Measurements from ENCODE around the gene PPFIA4. TPM values are rescaled to one million over a fixed set of nuclear protein-coding genes. Genes with fewer than 3 reads are reported as not detected.

The PPFIA4 gene
- total and polyA plus RNA-seq, 9 of the 15 experiments (the other 6 are each of a cell fraction or from before 2014, with no cell fraction given): 0.07 to 12.0 (median 0.70) TPM

DNA sequence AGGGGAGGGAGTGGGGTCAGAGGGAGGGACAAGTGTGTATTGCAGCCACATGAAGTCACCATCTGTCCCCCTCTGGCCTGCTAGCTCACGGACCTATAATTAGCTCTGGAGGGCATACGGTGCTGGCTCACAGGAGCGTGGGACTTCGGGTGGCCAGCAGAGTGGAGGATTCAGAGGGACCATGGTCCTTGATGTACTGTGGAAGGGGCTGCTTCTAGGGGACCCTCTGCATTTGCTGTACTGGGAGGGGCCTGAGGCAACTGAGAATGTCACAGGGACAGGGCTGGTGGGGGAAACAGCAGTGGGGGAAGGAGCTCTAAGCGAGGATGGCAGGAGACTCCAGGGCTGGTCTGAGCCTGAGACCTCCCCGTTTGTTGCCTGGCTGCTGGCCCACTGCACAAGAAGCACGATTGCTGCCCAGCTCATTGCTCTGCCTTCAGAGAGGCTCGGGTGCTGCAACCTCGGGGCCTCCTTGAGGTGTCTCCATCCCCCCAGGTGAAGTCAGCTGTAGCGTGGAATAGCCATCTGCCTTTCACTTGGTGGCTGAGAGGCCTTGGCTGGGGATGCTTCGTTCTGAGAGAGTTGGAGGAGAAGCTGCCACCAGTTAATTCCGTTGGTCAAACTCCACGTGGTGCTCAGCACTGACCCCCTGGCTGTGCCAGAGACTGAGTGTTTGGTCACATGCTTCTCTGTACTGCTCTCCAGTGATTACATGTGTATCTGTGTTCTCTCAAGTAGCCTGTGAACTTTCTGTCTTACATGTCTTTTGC is 2.7 kb downstream of the PPFIA4 start:
- CTCF ChIA-PET (ENCODE audit: low intra/inter-chr PET ratio): no interaction called here
- DNase-seq (ENCODE audit: extremely low read depth in 1 of 4, low spot score in 3 of 4): peak in 1 of 4 experiments; percentile 10
- H3K9me3 ChIP-seq (replicated peaks; ENCODE audit: control insufficient read depth, insufficient read depth, low read depth, low read length): no peaks in the 10 kb centered on the region
- WGBS (ENCODE audit: insufficient coverage, low coverage, missing lambda C conversion rate): 19% methylated on average over 13 of the region's 13 CpGs
- in situ Hi-C loops (cut with MboI) (no loop called here), intact Hi-C loops (cut with micrococcal nuclease) (no loop called here)
- no peak overlapping the region for H3K27ac ChIP-seq (ENCODE audit: extremely low read depth, low read depth, low read length)
- H3K27me3 ChIP-seq (ENCODE audit: control insufficient read depth in 2 of 2, insufficient read depth in 2 of 2, low read length in 2 of 2): peaks cover 0 to under 1% of the 10 kb centered on the region in 2 experiments; a peak in 2 of 5 replicates
- H3K9me1 ChIP-seq (ENCODE audit: control insufficient read depth, insufficient read depth, low read length): no peaks in the 10 kb centered on the region
- H3K4me3 ChIP-seq: no peak overlapping the region
- ATAC-seq: no peak
- peaks cover 11 to 27% of the 10 kb centered on the region in 2 experiments; a peak in 4 of 5 replicates for H3K4me1 ChIP-seq (replicated peaks in 1 of 2; ENCODE audit: control insufficient read depth in 2 of 2, insufficient read depth in 2 of 2, low read length in 2 of 2)
- no peaks in the 10 kb centered on the region for H3K79me2 ChIP-seq (ENCODE audit: control insufficient read depth, insufficient read depth, low read length)
- peak overlapping the region; percentile 97; the same call in 1 of the 2 replicates for H3K4me2 ChIP-seq (ENCODE audit: insufficient read depth, low read length)
- FAIRE-seq: no peak
- TF ChIP-seq, protein P1, sequence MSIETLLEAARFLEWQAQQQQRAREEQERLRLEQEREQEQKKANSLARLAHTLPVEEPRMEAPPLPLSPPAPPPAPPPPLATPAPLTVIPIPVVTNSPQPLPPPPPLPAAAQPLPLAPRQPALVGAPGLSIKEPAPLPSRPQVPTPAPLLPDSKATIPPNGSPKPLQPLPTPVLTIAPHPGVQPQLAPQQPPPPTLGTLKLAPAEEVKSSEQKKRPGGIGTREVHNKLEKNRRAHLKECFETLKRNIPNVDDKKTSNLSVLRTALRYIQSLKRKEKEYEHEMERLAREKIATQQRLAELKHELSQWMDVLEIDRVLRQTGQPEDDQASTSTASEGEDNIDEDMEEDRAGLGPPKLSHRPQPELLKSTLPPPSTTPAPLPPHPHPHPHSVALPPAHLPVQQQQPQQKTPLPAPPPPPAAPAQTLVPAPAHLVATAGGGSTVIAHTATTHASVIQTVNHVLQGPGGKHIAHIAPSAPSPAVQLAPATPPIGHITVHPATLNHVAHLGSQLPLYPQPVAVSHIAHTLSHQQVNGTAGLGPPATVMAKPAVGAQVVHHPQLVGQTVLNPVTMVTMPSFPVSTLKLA (conservative IDR thresholded peaks at IDR 0.05): 0 out of 4 replicates have a peak, but pooled peaks of 1 of the 2 experiments have one; percentile 14
- TF ChIP-seq HNRNPL (IDR thresholded peaks at IDR 0.05; ENCODE audit: low read depth, low read length): no peak
- TF ChIP-seq, protein P2, sequence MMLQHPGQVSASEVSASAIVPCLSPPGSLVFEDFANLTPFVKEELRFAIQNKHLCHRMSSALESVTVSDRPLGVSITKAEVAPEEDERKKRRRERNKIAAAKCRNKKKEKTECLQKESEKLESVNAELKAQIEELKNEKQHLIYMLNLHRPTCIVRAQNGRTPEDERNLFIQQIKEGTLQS (IDR thresholded peaks at IDR 0.05): 0 out of 2 replicates have a peak, but pooled peaks have one; percentile 20
- TF ChIP-seq, protein P2 (CRISPR knock-in tag; conservative IDR thresholded peaks at IDR 0.05): no peak
- BruUV-seq (replicated peaks): no TSS peak
- peak overlapping the region in 1 of 2 experiments; percentile 61; a peak in 2 of 4 replicates for H3K9ac ChIP-seq (ENCODE audit: insufficient read depth in 1 of 2, low read depth in 2 of 2, low read length in 2 of 2)
- H2AFZ ChIP-seq (ENCODE audit: low read depth, low read length): no peak overlapping the region
- H4K20me1 ChIP-seq (replicated peaks; ENCODE audit: control insufficient read depth, insufficient read depth, low read length): peaks cover 8% of the 10 kb centered on the region; the same call in 1 of the 2 replicates
- POLR2A ChIA-PET: interaction anchor here (0.7 to 4.5 kb wide), 6 partner anchors 7 to 44 kb away, joined by 3 to 22 read pairs (median 8); no protein-coding TSS in a partner anchor
- peaks cover 19% of the 10 kb centered on the region for H3K36me3 ChIP-seq (ENCODE audit: control insufficient read depth, insufficient read depth, low read length)
